Left lobe of liver (tissue), 2 donors: ENCODE measurements around the gene LAMA5. TPM values are rescaled to one million over a fixed set of nuclear protein-coding genes. Genes with fewer than 3 reads are reported as not detected.
A peak's percentile ranks its signal among the peaks of the same experiment; 100 is the strongest.

ENCODE experiments used
- ATAC-seq: fragments of 200-7000 bp; cut with Tn5 transposase; one replicate; pipeline ENCODE4 v1.9.1; 2020; ENCODE audit warnings: mild to moderate bottlenecking, moderate library complexity
- DNase-seq: peaks from one replicate; pipeline ENCODE4 v3.0.0-alpha.2; 2020; ENCODE audit warnings: low spot score
- total RNA-seq: library from RNA; stranded (reverse); gene quantifications from one replicate; pipeline ENCODE4 v1.2.1, GENCODE V29; 2021
- donor health status: DM: no; HTN: no; CAD: no; lungs with moderate emphysema.
- donor health status: DM: no; HTN: yes; CAD: no.

Gene LAMA5, protein sequence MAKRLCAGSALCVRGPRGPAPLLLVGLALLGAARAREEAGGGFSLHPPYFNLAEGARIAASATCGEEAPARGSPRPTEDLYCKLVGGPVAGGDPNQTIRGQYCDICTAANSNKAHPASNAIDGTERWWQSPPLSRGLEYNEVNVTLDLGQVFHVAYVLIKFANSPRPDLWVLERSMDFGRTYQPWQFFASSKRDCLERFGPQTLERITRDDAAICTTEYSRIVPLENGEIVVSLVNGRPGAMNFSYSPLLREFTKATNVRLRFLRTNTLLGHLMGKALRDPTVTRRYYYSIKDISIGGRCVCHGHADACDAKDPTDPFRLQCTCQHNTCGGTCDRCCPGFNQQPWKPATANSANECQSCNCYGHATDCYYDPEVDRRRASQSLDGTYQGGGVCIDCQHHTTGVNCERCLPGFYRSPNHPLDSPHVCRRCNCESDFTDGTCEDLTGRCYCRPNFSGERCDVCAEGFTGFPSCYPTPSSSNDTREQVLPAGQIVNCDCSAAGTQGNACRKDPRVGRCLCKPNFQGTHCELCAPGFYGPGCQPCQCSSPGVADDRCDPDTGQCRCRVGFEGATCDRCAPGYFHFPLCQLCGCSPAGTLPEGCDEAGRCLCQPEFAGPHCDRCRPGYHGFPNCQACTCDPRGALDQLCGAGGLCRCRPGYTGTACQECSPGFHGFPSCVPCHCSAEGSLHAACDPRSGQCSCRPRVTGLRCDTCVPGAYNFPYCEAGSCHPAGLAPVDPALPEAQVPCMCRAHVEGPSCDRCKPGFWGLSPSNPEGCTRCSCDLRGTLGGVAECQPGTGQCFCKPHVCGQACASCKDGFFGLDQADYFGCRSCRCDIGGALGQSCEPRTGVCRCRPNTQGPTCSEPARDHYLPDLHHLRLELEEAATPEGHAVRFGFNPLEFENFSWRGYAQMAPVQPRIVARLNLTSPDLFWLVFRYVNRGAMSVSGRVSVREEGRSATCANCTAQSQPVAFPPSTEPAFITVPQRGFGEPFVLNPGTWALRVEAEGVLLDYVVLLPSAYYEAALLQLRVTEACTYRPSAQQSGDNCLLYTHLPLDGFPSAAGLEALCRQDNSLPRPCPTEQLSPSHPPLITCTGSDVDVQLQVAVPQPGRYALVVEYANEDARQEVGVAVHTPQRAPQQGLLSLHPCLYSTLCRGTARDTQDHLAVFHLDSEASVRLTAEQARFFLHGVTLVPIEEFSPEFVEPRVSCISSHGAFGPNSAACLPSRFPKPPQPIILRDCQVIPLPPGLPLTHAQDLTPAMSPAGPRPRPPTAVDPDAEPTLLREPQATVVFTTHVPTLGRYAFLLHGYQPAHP (N-terminal part only)
- 112 TPM for total RNA-seq

DNA sequence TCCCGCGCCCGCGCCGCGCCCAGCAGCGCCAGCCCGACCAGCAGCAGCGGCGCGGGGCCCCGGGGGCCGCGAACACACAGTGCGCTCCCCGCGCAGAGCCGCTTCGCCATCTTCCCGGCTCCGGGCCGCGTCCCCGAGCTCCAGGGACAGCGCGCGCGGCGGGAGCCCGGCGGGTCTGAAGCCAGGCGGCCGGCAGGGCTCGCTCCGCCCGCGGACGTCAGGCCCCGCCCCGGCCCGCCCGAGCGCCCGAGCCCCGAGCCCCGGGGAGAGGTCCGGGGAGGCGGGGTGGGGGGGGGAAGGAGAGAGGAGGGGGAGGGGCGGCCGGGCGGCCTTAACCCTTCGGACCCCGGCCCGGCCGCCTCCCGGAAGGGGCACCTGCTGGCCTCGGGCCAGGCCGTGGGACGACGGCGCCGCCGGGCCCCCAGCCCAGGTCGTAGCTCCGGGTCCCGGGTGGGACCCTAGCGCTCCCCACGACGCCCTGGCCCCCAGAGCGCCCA, at the start of gene LAMA5:
TSS of gene LAMA5 (minus strand) at position 177 of the 497 bp plus-strand sequence. CDS start at position 110, 67 bp downstream.
- ATAC-seq, result peak; percentile 57
- DNase-seq, result no peak

DNA sequence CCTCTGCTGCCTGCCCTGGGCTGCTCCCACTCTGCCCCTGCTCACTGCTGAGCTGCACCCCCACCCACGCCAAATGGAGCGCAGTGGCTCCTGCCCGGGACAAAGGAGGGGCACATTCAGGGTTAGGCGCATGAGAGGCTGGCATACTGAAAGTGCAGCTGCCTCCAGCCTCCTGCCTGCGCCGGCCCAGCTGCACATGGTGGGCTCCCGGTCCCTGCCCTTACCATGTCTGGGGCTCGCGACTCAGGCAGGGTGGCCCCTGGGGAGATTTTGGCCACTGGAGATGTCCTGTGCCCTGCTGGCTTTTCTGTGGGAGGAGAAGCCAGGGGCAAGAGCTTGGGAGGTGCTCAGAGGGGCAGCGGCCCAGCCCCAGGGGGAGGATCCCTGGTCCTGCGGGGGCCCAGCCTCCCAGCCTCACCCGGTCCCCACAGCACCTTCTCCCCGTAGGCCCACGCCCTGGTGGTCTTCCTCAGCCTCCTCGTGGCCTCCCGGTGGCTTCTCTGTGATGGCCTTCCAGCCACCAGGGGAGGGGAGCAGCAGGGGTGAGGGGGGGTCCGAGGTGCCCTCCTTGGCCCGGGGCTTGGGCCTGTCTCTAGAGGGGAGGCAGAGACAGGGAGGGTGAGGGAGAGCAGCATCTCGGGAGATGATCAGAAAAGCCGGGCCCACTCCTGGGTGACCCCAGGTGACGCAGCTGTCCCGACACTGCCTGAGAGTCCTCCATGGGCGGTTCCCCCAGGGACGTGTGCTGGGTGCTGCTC, 48.4 kb upstream of the LAMA5 start:
- no peak for DNase-seq
- ATAC-seq, result no peak

DNA sequence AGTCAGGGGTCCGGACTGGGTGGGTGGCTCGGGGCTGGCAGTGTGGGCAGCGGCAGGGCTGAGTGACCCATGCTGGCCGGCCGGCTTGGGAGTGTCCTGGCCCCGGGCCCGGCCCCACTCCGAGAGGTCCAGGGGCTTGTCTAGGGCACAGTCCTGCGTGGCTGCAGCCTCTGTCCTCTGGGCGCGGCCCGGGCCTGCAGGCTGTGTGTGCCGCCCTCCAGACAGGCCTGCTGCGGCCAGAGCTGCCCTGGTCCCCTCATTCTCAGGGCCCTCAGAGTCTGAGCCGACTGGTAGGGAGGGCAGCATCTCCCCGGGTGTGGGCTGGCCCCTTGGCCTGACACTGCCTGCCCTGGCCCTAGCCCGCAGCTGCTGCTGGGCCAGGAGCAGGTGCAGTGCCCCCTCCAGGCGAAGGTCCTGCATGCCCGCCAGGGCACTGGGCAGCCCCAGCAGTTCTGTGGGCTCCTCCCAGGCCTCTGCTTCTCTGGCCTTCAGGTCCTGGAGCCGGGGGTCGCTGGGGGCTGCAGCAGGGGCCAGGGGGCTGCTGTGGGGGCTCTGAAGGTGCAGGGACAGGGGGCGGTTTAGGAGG, 46.9 kb upstream of the LAMA5 start:
- DNase-seq (no peak), ATAC-seq (no peak)

DNA sequence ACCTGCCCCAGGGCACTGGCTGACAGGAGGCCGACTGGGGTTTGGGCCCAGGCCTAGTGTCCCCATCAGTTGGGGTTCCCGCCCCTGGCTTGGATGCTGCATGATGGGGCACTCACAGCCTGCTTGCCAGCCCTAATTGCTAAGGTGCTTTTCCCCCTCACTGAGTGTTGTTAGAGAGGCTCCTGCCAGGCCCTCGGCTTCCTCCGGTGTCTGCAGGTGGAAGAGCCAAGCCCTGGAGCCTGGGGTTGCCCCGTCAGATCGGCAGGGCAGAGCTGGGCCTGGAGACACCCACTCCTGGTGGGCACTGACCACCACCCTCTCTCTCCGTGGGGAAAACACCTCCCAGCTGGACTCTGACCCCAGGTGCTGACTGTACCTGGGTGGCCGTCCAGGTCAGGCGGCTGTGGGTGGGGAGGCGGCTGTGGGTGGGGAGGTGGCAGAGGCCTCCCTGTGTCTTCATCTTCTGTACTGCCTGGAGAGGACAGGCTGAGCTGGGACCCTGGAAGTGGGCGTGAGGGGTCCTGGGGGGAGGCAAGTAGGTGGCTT, 46.0 kb upstream of the LAMA5 start:
- ATAC-seq (no peak), DNase-seq (no peak)

DNA sequence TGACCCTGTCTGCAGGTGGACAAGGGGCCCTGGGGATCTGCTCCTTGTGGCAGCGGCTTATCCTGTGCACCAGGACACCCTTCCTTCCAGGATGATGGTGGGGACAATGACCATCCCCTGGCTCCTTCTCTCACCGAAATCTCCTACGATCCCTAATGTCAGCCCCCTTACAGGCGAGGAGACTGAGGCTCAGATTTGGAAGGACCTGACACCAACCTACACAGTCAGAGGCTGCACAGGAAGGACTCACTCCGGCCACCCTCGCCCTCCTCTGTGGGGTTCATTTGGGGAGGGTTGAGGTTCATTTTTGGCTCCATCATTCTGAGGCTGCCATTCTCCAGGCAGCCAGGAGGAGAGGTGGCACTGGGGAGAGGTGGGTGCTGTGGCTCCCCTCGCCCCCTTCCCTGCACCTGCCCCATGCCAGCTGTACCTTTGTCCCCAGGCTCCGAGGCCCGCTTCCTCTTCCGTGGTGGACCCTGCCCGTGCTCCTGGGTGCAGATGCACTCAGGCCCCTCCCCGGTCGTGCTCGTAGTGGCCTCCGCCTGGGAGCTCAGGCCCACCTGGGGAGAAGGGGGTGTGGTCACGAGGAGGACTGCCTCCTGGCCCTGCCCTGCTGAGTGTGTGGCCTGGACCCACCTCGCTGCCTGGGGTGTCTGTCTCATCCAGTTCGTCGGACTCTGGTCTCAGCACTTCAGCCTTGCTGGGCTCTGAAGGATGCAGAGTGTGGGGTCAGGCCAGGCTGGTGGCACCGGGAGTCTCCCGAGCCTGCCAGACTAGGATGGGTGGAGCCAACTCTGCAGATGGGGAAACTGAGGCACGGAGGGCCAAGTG, 45.3 kb upstream of the LAMA5 start:
- ATAC-seq, result no peak
- DNase-seq, result no peak

DNA sequence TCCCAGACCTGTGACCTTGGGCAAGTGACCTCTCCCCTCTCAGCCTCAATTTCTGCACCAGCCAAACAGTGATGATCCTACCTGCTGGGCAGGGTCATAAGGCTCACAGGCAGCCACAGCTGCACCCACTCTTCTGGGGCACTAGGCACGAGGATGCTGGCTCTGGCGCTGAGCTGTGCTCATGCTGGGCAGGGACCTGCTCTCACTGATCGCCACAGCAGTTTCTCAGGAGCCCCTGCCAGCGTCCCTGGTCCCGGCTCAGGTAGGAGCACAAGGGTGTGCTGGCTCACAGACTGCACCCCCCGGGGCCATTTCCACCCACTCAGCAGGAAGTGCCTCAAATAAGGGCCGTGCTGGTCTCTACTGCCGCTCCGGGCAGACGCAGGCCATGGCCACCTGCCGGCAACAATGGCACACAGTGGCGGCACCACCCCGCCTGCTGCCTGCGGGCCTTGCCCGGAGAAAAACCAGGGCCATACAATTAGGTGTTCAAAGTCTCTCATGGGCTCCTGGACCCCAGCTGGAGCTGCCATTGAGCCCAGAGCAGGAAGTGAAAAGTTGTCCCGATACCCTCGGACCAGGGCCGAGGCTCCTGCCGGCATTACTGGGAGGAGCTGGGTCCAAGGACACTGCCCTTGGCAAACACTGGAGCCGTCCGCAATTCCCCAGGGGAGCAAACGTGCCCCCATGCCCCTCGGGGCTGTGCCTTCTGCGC, 44.5 kb upstream of the LAMA5 start:
- ATAC-seq, result no peak
- DNase-seq, result no peak

DNA sequence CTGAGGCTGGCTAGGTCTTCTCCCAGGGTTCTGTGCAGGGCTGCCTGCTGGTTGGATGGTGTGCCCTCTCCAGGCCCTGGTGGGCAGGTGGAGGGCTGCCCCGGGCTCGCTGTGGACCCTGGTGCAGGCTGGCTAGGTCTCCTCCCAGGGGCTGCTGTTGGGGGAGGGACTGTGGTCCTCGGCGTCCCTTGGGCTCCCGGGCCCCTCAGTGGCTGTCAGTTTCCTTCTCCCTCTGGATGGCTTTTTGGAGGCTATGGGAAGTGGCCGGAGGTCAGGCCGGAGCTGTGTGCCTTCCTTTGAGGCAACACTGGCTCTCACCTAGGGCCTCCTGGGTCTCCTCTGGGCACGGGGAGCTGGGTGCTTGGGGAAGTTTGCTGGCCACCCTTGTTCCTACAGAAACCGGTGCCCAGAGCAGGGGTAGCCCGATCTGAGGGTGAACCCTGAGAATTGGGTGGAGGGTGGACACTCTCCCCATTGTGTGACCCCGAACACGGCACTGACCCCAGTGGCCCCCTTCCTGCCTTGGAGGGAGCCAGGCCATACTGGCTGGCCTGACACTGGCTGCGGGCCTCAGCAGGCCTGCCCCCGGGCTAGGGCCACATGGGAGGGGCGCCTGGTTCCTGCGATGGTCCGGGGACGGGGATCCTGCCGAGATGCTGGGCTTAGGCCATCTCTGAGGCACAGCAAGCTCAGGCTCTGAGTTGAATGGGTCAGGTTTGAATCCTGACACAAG, 43.8 kb upstream of the LAMA5 start:
- ATAC-seq (no peak), DNase-seq (no peak)

DNA sequence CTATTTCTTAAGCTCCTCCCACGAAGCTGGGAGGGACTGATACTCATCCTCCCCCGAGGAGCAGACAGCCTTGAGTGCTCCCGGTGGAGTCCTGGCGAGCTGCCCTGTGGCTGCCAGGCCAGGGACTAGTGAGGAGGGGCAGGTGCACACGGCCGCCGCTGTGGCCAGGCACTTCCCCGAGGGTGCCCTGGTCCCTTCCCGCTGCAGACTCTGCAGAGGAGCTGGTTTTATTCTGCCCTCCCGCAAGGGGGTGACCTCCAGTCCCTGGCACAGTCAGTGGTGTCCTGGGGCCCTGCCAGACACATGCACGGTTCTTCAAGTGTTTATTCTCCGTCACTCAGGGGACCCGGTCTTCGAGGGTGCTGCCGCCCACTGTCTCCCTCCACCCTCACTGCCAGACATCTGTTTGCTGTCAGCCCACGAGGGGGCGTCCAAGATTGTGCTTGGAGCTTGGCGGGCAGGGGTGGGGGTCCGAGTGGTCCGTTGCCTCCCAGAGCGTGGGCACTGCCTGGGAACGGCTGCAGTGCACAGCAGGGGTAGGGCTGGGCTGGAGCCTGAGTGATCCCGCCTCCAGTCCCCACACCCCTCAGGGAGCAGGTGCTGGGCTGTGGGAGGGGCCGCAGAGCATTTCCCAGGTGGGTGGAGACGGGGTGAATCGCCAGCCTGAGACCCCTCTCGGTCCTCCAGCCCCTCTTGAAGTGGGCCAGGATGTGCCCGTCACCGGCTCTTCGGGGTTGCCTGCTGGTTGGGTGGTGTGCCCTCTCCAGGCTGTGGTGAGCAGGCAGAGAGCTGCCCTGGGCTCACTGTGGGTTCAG, 43.0 kb upstream of the LAMA5 start:
- no peak for ATAC-seq
- no peak for DNase-seq

DNA sequence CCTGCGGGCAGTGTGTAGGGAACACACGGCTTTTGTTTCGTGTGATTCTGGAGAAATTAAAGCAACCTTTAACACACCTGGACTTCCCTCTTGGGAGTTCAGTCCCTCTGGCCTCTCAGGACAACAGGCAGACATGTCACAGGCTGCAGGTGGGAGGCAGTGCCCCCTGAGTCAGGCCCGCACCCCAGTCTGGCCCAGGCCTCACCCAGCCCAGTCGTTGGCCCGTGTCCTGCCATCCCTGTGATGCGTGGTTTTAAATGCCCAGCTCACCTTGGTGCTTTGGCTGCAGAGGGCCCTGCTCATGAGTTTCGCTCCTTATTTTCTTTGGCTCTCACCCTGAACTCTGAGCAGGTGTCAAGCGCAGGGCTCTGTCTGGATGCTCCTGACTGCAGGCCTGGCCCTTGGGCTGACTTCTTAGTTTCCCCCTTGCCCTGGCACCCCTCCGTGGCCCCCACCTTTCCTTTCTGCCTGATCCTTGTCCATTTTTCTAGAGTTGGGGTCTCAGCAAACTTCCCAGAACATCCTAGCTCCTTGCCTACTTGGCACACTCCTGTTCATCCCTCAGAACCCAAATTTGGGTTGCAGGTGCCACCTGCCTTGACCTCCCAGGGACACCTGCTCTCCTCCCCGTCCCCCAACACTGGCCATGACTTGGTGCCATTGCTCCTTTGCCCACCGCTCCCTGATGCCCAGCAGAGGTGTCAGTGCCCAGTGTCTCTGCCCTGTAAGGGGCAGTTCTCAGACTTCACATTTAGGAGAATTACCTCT, 42.2 kb upstream of the LAMA5 start:
- no peak for ATAC-seq
- DNase-seq, result no peak

DNA sequence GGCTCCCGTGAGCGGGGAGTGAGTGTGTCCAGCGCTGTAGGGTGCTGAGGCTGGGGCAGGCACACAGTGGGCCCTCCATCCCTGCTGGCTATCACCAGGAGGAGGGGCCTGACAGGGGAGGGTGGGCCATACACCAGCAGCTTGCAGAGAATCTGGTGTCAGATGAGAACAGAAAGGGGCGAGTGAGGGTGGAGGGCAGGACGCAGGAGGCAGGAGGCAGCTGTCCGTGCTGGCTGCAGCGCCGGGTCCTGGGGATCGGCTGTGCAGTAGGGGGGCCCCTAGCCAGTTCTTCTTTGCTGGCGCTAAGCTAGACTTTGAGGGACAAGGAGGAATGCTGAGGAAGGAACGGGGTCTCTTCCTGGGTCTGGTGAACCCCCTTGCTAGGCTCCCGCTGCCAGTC, 41.5 kb upstream of the LAMA5 start:
- no peak for DNase-seq
- ATAC-seq, result no peak

DNA sequence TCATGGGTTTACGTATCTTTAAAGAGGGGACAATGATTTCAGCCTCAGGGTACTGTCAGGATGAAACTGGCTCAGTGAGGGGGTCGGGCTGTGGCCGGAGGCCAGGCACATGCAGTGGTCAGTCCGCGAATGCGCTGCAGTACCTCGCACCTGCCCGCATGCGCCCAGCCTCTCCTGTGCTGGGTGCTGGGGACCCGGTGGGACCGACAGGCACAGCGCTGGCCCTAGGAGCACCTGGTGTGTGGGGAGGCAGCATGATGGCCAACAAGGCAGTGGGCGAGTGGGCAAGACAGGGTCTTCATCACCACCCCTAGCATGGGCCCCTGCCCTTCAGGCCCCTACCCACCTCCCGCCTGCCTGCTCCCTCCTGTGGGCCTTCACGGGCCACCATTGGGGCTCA, 40.9 kb upstream of the LAMA5 start:
- ATAC-seq, result no peak
- DNase-seq, result no peak

DNA sequence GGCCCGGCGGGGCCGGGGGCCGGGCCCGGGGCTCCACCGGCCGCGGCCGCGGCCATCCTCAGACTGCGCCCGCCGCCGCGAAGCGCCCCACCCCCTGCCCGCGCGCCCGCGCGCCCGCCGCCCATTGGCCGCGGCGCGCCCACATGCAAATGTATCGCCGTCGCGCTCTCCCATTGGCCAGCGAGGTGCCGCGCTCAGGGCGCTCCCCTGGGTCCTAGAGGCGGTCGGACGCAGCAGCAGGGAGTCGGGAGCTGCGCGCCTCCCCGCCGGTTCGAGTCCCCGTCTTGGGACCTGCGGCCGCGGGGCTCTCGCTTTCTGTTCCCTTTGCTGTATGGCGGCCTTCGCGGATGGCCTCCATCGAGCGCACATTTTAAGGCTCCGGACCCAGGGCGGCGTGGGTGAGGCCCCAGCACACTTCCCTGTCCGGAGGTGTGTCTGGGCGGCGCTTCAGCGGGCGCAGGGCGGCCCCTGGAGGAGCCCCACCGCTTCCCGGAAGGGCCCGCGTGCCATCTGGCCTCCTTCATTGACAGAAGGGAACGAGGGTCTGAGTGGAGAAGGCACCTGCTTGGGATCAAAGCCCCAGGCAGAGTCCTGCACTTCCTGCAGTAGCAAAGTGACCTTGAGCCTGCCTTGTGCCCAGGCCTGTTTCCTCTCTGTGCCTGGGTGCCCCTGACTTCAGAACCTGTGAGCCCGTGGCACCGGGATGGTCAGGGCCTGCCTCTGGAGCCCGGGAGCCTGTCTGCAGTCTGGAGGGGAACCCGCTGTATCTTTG, 40.3 kb upstream of the LAMA5 start, which contains the start of gene CABLES2:
TSS of gene CABLES2 (minus strand) at position 65 of the 772 bp plus-strand sequence. CDS start at position 56, 9 bp downstream.
- peak; percentile 95 for DNase-seq

DNA sequence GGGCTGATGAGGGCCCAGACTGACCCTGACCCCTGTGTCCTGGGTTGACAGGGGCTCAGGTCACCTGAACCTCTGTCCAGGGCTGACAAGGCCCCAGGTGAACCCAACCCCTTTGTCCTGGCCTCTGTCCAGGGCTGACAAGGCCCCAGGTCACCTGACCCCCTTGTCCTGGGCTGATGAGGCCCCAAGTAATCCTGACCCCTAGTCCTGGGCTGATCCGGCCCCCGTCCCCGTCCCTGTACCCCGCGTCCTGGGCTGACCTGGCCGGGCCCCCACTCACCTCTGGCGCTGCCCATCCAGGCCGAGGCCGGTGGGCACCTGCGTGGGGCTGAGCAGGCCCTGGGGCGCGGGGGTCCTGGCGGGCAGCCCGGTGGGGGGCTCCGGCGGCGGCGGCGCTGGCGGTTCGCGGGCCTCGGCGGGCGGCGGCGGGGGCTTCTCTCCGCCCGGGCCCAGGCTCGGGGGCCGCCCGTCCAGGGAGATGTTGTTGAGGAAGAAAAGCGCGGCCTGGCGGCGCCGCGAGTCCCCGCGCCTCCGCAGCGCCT, 39.6 kb upstream of the LAMA5 start:
- ATAC-seq, result no peak

More for the DNA sequence above, 40.3 kb upstream of the LAMA5 start, which contains the start of gene CABLES2:
- ATAC-seq, result peak; percentile 93

DNA sequence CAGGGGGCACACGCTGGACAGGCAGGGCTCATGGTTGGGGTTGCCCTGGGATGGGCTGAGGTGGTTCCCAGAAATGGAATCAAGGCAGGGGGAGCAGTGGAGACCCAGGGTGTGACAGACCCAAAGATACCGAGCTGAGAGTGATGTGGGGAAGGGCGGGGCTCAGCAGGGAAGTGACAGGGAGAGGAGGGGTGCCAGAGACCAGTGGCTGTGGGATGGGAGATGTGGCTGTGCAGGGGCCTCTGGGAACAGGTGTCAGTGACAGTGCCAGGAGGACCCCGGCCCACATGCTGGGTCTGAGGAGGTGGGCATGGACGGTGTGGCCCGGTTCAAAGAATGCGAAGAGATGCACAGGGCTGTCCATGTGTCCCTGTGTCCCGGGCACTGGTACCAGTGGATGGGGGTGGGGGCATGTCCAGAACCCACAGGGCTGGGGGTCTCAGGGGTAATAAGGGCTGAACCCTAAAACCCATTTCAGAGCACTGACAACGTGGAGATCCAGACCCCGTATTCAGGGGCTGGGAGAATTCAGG, 38.9 kb upstream of the LAMA5 start:
- DNase-seq (no peak), ATAC-seq (no peak)

More for the DNA sequence above, 39.6 kb upstream of the LAMA5 start:
- peak; percentile 66 for DNase-seq
